HG03135 (cell line): ENCODE measurements around the gene MRPL14.
"Not testable (repeated sequence)": the region's sequence is repeated elsewhere in the genome, so short reads cannot be mapped to it uniquely, and the experiment has no call there.

Experiments used
- ATAC-seq: cut with Tn5 transposase; IDR thresholded peaks from one replicate; pipeline ENCODE4 v1.9.1; 2021; ENCODE audit warnings: mild to moderate bottlenecking, moderate library complexity; ENCODE audit not compliant: unreplicated experiment

MRPL14 gene

GRCh38 chr6:44102527-44102926 is 24.7 kb downstream of the MRPL14 start:
- no peak for ATAC-seq

- ATAC-seq, result no peak
Observed at GRCh38 chr6:44101832-44102231, 25.4 kb downstream of the MRPL14 start.

- no peak for ATAC-seq
Observed at GRCh38 chr6:44100088-44100550, 27.1 kb downstream of the MRPL14 start.

- ATAC-seq, result no peak
Observed at GRCh38 chr6:44099192-44099591, 28.1 kb downstream of the MRPL14 start.

- ATAC-seq, result no peak
Observed at GRCh38 chr6:44097782-44098317, 29.4 kb downstream of the MRPL14 start.

GRCh38 chr6:44096612-44097011 is 30.6 kb downstream of the MRPL14 start:
- ATAC-seq, result no peak

GRCh38 chr6:44095243-44095623 is 32.0 kb downstream of the MRPL14 start:
- not testable (repeated sequence) for ATAC-seq

GRCh38 chr6:44094403-44095242 is 32.6 kb downstream of the MRPL14 start:
- ATAC-seq, result no peak

GRCh38 chr6:44093750-44094402 is 33.4 kb downstream of the MRPL14 start:
- no peak for ATAC-seq

- no peak for ATAC-seq
Observed at GRCh38 chr6:44093066-44093465, 34.2 kb downstream of the MRPL14 start.

GRCh38 chr6:44091981-44092884 is 35.0 kb downstream of the MRPL14 start:
- no peak for ATAC-seq

- ATAC-seq, result not testable (repeated sequence)
Observed at GRCh38 chr6:44091356-44091755, 35.9 kb downstream of the MRPL14 start.

- ATAC-seq, result no peak
Observed at GRCh38 chr6:44090465-44090864, 36.8 kb downstream of the MRPL14 start.

GRCh38 chr6:44088827-44089590 is 38.2 kb downstream of the MRPL14 start:
- ATAC-seq, result no peak

GRCh38 chr6:44087623-44088022 is 39.6 kb downstream of the MRPL14 start:
- ATAC-seq, result no peak

- ATAC-seq, result no peak
Observed at GRCh38 chr6:44086931-44087574, 40.2 kb downstream of the MRPL14 start.

- no peak for ATAC-seq
Observed at GRCh38 chr6:44085219-44085618, 42.0 kb downstream of the MRPL14 start.

- ATAC-seq, result no peak
Observed at GRCh38 chr6:44084231-44085014, 42.8 kb downstream of the MRPL14 start.

- ATAC-seq, result no peak
Observed at GRCh38 chr6:44082872-44083321, 44.4 kb downstream of the MRPL14 start.
